Measurements from ENCODE around the gene B4GALT5.
A peak's percentile ranks its signal among the peaks of the same experiment; 100 is the strongest.

The B4GALT5 gene

DNA sequence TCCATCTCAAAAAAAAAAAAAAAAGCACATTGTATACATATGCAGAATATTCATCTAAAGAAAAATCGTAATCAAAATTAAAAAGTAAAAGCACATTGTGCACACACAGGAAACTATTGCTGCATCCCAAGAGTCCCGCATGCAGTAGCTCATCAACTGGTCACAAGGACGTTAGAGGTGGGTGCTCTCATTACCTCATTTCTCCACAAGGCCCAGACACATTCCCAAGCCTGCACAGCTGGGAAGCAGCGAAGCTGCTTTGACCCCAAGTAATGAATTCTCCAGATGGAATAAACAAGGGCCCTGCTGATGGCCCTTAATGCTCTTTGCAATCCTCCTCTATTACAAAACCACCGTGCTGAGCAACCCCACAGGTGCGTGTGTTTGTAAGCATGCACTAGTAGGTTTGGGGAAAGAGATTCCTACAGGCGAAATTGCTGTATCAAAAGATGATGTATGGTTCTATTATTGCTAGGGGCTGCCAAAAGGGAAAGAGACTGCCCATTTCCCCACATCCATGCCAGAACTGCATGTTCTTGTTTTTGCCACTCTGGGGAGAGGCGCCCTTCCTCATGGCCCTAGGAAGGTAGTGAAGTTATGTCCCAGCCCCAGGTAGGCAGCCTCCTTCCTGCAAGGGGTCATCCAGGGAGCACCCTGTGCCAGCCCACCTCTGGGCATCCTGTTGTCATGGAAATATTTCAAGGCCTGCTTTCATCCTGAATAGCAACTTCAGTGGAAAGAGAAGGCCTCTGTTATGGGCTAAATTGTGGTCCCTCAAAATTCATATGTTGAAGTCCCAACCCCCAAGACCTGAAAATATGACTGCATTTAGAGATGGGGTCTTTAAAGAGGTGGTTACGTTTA, 111.1 kb downstream of the B4GALT5 start:
- DNase-seq, result no peak

DNA sequence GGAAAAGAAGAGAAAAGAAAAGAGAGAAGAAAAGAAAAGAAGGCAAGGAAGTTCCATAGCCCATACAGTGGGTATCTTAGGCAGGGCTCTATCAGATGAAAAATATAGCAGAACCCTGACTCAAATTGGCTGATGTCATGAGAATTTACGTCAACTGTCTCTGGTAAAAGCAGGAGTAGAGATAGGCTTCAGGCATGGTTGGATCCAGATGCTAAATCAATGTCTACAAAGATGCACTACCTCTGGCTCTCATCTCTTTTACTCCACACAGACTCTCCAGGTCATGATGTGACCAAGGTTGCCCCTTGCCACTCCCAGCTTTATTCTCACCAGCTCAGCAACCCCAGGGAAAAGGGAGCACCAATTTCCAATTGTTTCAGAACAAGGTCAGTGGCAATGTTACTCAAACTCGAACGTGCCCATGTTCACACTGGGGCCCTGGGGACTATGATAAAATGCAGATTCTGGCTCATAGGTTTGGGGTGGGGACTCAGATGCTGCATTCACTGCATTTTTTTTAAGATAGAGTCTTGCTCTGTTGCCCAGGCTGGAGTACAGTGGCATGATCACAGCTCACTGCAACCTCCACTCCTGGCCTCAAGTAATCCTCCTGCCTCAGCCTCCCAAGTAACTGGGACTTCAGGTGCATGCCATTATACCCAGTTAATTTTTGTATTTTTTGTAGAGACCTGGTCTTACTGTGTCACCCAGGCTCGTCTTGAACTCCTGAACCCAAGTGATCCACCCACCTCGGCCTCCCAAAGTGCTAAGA, 112.3 kb downstream of the B4GALT5 start:
- no peak for DNase-seq

DNA sequence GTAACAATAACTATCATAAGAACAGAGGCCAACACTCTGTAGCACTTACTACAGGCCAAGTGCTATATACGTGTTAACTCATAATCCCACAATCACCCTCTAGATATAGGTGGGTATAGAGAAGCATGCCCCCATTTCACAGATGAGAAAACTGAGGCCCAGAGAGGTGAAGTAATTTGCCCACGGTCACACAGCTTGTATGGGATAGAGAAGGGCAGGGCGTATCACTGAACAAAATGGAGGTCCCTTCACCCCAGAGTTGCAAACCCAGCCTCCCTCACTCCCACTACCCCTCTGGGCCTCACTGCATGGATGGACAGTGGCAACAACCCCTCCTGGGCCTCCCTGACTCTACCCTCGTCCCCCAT, 113.9 kb downstream of the B4GALT5 start:
- no peak for DNase-seq

DNA sequence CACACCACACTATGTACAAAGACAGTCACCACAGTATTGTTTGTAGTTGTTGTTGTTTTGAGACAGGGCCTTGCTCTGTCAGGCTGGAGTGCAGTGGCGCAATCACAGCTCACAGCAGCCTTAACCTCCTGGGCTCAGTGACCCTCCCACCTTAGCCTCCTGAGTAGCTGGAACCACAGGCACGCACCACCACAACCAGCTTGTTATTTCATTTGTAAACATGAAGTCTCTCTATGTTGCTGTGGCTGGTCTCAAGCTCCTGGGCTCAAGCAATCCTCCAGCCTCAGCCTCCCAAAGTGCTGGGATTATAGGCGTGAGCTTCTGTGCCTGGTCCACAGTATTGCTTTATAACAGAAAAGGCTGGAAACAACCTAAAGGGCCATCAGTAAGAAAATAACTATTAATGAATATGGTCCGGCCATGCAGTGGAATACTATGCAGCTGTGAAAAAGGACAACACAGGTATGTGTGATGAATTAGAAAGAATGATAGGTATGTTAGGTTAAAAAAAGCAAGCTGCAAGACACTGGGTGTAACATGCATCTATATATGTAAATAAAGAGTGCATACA, 115.8 kb downstream of the B4GALT5 start:
- no peak for DNase-seq

DNA sequence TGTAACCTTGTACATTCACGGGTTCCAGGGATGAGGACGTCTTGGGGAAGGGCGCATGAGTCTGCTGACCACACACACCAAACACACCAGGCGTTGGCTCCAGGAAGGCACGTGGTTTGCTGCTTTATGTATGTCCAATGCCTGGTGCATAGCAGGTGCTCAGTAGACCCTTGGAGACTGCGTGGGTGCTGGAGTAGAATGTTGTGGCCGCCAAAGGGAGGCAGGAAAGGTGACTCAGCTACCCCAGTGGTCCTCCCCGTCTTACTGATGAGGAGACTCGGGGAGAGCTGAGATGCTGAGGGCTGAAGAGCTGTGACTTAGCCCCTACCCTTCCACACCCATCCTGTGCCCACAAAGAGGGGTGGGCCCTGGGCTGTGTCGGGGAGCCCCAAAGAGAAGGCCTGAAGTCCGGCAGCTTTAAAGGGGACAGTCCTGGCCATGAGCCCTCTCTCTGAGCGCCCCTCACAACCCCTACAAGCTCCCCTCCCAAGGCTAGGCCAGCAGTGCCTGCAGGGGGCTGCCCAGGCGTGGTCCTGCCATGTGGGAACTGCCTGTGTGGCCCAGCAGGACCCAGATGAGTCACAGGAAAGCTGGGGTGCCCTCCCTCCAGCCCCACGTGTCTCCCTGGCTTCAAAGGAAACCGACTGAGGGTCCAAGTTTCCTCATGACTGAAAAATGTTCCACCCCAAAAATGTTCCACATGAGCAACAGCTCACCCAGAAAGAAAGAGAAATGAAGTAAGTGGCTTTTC, 117.7 kb downstream of the B4GALT5 start:
- no peak for DNase-seq

DNA sequence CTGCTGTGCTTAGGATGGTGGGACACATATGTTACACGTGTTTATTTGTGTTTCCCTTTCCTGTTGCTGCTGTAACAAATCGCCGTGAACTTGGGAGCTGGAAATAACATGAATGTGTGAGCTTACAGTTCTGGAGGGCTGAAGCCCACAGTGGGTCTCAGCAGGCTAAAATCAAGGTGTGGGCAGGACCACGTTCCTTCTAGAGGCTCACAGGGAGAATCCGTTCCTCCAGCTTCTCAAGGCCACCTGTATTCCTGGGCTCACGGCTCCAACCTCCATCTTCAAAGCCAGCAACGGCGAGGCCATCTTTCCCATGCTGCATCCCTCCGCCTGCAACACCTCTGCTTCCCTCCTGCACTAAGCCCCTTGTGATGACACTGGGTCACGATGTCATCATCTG, 118.3 kb downstream of the B4GALT5 start:
- DNase-seq, result no peak

DNA sequence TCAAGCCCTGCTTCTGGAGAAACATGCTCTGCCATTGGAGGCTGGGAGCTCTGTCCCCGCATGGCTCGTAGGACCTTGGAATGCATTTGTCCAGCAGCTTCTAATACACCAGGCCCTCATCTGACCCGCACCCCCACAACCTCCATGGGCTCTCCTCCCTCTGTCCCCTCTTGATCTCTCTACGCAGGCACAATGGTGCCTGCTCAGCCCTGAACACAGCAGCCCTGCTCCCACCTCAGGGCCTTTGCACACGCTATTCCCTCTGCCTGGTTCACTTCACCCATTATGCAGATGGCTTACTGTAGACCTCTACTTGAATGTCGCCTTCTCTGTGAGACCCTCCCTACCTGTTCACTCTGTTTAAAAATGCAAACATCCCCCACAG, 118.8 kb downstream of the B4GALT5 start:
- no peak for DNase-seq

DNA sequence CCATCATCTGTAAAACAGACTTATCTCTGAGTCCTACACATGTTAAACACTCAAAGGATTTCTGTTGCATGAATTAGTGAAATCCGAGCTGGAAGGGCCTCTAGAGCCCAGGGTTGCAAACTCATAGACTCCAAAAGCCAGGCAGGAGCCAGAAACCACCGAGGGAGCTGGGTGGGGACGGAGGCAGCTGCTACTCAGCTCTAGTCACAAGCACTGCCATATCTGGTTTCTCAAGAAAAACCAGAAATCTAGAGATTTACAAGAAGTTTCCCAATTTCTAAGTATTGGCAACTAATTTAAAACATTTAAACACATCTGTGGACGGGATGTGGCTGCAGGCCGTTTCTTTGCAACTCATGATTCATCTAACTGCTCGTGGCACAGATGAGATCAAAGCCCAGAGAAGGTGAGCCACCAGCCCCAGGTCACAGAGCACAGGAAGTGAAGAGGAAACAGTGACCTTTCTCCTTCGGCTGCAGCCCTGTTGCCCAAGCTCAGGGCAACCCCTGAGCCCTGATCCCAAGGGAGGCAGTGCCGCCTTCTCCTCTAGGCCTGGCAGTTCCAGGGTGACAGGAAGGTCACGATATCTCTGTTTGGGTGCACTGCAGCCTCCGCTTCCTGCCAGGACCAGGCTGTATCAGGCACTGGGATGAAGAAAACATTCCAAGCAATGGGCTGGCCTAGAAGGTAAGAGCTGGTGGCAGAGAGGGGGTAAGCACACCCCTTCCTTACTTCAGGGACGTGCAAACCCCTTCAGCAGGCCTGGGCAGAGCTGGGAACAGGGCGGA, 119.3 kb downstream of the B4GALT5 start:
- no peak for DNase-seq

DNA sequence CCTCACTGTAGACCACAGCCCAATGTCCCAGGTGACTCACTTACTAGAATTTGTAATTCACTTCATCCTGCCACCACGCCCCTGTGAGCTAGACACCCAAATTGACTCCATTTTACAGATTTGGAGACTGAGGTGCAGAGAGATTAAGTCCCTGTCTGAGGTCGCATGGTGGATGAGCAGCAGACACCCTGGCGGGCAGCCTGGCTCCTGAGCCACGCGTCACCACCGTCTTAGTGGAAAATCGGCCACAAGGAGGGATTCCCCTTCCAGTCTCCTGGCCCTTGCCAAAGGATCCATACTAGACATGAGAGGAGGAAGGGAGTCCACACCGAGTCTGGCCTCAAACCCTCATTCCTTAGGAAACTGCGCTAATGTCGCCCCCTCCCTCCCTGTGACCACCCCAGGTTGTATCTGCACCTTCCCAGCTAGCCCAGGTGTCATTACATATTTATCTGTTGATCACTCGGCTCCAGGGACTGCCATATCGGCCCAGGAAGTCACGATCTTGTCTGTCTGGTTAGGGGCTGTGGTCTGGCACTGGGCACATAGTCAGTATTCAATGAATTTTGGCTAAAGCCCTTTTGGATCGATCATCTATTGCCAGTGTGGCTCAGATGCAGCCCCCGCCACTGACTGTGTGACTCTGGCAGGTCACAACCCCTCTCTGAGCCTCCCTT, 120.1 kb downstream of the B4GALT5 start:
- no peak for DNase-seq

DNA sequence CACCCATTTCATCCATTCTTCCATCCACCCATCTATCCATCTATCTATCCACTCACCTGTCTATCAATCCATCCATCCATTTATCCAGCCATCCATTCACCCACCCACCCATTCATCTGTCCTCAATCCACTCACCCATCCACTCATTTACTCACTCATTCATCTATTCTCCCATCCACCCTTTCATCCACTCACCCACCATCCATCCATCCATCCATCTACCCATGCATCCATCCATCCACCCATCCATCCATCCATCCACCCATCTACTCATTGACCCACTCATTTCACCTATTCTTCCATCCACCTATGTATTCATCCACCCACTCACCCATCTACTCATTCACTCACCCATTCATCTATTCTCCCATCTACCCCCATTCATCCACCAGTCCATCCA, 121.6 kb downstream of the B4GALT5 start:
- no peak for DNase-seq

DNA sequence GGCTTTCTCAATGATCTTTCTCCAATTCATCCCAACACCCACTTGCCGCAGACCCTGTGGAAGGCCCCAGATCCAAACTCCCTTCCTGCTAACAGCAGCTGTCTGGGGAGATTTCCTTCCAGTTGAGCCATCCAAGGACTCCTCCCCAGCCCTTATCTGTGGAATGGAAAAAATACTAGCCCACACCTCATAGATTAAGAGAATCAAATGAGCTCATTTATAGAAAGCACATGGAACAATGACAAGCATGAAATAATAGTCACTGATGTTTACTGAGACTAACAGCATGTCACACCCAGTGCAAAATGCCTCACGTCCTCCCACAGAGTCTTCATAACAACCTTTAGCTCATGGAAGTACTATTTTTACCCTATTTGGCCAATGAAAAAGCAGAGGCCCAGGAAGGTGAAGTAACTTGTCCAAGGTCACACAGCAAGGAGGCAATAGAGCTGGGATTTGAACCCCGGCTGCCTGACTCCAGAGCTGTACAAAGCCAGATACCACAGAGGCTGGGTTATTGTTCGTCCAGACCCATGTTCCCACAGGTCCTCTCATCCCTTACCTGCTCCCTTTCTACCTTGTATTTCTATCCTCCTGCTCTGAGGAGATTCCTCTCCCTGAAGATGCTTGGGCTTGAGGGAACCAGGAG, 122.3 kb downstream of the B4GALT5 start:
- DNase-seq, result no peak

DNA sequence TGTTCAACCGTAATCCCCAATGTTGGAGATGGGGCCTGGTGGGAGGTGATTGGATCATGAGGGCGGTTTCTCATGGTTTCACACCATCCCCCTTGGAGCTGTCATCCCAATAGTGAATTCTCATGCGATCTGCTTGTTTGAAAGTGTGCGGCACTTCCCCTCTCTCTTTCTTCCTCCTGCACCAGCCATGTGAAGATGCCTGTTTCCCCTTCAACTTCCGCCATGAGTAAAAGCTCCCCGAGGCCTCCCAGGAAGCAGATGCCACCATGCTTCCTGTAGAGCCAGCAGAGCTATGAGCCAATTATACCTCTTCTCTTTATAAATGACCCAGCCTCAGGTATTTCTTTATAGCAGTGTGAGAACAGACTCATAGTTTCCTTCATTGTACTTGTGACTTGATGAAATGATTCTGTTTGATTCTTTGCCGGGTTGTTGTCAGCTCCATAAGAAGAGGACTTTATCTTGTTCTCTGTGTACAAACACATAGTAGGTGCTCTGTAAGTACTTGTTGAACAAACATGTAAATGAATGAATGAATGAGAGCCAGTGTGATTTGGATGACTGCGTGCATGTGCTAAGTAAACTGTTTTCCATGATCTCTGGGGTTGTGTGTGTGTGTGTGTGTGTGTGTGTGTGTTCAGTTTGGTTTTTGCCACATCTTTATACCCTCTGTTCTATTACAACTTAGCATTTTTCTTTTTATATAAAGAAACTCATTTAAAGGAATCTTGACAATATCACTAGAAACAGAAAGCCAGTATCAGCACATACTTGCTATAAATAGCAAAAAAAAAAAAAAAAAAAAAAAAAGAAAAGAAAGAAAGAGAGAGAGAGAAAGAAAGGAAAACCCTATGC, 123.3 kb downstream of the B4GALT5 start:
- DNase-seq, result no peak

DNA sequence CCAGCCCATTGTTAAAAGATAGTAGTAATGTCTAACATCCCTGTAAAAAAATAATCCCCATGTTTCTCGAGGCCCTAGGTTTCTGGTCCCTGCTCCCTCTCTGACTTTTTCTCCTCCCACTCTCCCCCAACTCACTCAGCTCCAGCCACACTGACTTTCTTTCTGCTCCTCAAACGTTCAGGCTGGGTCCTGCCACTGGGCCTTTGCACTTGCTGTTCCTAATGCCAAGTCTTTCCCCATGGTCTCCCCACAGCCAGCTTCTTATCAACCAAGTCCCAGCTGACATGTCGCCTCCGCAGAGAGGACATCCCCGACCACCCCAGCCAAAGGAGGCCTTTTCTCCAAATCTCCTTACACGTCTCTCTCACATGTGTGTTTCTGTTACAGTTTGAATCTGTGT, 123.9 kb downstream of the B4GALT5 start:
- DNase-seq, result no peak

DNA sequence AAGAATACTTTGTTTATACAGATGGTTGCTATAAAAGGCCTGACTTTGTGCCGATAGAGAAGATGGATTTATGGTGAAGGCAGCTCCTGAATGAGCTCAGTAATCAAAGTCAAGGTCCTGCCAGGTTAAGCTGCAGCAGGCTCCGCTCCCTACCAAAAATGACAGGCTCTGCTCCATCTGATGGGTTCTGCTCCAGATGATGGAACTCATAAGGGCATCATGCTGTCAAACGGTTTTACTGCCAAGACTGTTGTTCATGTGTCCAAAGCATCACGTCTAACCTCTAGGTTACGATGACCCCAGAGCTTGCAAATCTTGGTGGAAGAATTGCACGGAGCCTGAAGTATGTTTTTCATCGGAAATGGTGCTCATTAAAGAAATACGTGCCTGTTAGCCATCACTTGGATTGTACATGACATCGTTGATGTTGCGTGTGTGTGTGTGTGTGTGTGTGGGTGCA, 126.5 kb downstream of the B4GALT5 start:
- no peak for DNase-seq

DNA sequence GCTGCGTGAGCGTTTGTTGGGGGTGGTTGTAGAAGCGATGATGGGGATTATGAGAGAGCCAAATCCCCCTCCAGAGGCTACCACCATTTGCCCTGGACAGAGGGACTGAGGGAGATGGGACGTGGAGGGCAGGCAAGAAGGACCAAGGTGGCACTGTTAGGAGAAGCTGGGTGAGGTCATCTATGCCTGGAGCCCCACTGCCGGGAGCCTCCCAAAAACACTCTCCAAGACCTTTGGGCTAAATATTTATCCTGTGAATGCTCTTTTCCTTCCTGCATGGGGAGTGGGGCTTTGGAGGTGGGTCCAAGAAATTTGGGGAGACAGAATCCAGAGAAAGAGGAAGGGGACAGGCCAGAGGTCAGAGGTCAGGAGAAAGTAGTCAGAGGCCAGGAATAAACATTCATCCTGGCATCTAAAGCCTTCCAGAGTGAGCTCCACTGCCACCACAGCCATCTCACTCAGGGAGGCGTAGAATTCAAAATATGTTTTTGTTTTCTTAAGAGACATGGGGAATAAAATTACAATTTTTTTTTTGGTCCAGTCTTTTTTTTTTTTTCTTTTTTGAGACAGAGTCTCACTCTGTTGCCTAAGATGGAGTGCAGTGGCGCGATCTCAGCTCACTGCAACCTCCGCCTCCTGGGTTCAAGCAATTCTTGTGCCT, 128.0 kb downstream of the B4GALT5 start:
- no peak for DNase-seq

DNA sequence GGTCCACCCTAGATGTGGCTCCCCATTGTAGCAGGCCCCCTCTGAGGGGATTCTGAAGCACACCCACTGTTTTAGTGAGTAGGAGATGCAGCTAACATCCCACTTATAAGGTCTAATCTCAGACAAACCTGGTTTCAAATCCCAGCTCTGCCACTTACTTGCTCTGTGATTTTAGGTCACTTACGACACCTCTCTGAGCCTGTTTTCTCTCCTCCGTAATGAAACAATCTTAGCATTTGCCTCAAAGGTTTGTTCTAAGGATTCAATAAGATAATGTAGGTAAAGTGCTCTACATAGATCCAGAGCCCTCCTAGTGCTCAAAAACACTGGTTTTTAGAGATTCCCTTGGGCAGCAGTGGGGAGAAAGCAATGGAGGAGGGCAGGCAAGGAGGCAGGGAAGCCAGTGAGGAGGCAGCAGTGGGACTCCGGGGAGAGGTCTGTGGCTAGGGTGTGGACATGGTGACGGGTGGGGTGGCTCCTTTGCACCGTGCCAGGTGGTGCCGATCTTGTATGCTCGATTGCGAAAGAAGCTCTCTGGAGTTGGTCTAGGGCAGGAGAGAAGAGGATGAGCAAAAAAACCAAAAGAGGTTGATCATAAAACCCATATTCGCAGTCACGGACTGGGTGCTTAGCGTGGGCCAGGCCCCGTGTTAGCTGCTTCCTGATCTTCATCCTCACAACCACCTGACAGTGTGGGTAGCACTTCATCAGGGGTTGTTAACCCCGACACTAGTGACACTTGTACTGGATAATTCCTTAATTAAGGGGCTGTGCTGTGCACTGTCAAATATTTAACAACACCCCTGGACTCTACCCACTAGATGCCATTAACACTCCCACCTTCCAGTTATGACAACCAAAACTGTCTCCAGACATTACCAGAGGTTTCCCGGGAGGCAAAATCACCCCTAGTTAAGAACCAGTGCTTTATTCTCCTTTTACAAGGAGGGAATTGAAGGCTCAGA, 129.0 kb downstream of the B4GALT5 start:
- no peak for DNase-seq

DNA sequence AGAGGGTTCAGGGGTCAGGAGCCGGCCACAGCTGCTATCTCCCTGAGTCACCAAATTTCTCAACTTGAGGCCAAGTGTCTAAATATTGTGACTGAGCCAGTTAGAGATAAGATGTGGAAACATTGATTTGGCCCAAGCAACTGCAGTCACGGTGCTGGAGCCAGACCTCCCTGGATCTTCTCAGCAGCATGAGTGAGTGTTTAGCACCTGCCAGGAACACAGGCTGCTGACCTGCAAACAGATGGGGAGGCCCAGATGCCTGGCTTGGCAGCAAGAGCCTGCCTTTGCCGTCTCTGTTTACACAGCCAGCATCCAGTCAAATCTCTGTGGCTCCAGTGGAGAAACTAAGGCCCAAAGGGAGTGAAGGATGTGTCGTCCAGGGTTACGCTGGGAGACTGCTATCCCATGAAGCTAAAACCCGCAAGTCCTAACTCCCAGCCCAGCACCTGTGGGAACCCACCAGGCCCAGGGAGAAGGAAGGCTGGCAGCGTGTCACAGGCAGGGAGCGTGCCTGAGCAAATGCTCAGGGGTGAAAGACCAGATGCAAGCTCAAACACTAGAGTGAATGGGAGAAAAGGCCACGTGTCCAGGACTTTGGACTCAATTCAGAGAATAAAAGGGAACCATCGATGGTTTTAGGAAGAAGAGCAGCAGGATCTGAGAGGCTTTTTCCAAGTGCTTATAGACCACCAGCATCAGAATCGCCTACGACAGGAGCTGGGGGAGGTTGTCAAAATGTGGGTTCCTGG, 129.8 kb downstream of the B4GALT5 start:
- DNase-seq, result peak; percentile 31

DNA sequence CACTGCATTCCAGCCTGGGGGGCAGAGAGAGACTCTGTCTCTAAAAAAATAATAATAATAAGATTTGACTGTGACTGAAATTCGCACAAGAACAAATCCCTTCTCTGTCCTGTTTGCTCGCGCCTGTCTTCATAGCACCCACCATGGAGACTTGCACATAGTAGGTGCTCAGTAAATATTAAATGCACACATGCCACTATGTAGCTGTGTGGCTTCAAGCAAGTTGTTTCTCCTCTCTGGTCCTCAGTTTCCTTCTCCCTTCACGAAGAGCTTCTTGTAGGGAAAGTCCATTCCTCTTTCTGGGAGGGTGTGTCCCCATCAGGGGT, 130.4 kb downstream of the B4GALT5 start:
- no peak for DNase-seq
